WTC11 (cell line): ENCODE results near the gene MYOCOS.

Source experiments
- FOXP1 ChIP-seq: sonication (generic); formaldehyde crosslinking; IDR thresholded peaks from 2 replicates; pipeline ENCODE4 v1.8.0; 2022; ENCODE audit warnings: missing genetic modification reagents, mild to moderate bottlenecking, moderate library complexity, borderline replicate concordance
- NFYB ChIP-seq: sonication (generic); formaldehyde crosslinking; conservative IDR thresholded peaks from 2 replicates; pipeline ENCODE4 v1.8.0; 2022; ENCODE audit warnings: low read depth, missing genetic modification reagents
- SMAD3 ChIP-seq: sonication (generic); formaldehyde crosslinking; IDR thresholded peaks from 2 replicates; pipeline ENCODE4 v1.8.0; 2022; ENCODE audit warnings: missing genetic modification reagents, mild to moderate bottlenecking, borderline replicate concordance
- TCF7 ChIP-seq: sonication (generic); formaldehyde crosslinking; IDR thresholded peaks from 2 replicates; pipeline ENCODE4 v1.8.0; 2022; ENCODE audit warnings: mild to moderate bottlenecking, low read depth, missing genetic modification reagents, moderate library complexity
- TEAD4 ChIP-seq: sonication (generic); formaldehyde crosslinking; IDR thresholded peaks from 2 replicates; pipeline ENCODE4 v1.8.0; 2022; ENCODE audit warnings: mild to moderate bottlenecking, missing genetic modification reagents
- USF2 ChIP-seq: sonication (generic); formaldehyde crosslinking; IDR thresholded peaks from 2 replicates; pipeline ENCODE4 v1.8.1; 2023; ENCODE audit warnings: mild to moderate bottlenecking, missing genetic modification reagents, moderate library complexity
- TF ChIP-seq, protein P1 (sequence below): fragments of 200-600 bp; IDR thresholded peaks from 2 replicates; pipeline ENCODE4 v1.8.0; 2022; ENCODE audit warnings: antibody characterized with exemption
- TF ChIP-seq, protein P2 (sequence below): sonication (generic); formaldehyde crosslinking; IDR thresholded peaks from 2 replicates; pipeline ENCODE4 v1.8.1; 2022; ENCODE audit warnings: mild to moderate bottlenecking, missing genetic modification reagents, moderate library complexity, borderline replicate concordance
- TF ChIP-seq, protein P3 (sequence below): sonication (generic); formaldehyde crosslinking; IDR thresholded peaks from 2 replicates; pipeline ENCODE4 v1.8.0; 2022; ENCODE audit warnings: mild to moderate bottlenecking, missing genetic modification reagents

GRCh38 chr1:171636141-171636540, 14.1 kb downstream of the MYOCOS start:
- TF ChIP-seq, protein P1, sequence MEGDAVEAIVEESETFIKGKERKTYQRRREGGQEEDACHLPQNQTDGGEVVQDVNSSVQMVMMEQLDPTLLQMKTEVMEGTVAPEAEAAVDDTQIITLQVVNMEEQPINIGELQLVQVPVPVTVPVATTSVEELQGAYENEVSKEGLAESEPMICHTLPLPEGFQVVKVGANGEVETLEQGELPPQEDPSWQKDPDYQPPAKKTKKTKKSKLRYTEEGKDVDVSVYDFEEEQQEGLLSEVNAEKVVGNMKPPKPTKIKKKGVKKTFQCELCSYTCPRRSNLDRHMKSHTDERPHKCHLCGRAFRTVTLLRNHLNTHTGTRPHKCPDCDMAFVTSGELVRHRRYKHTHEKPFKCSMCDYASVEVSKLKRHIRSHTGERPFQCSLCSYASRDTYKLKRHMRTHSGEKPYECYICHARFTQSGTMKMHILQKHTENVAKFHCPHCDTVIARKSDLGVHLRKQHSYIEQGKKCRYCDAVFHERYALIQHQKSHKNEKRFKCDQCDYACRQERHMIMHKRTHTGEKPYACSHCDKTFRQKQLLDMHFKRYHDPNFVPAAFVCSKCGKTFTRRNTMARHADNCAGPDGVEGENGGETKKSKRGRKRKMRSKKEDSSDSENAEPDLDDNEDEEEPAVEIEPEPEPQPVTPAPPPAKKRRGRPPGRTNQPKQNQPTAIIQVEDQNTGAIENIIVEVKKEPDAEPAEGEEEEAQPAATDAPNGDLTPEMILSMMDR: no peak
- TF ChIP-seq USF2 (CRISPR knock-in tag) (no peak), FOXP1 (CRISPR knock-in tag) (no peak), SMAD3 (CRISPR knock-in tag) (no peak), NFYB (no peak), TEAD4 (CRISPR knock-in tag) (no peak), TCF7 (no peak)
- TF ChIP-seq, protein P2, sequence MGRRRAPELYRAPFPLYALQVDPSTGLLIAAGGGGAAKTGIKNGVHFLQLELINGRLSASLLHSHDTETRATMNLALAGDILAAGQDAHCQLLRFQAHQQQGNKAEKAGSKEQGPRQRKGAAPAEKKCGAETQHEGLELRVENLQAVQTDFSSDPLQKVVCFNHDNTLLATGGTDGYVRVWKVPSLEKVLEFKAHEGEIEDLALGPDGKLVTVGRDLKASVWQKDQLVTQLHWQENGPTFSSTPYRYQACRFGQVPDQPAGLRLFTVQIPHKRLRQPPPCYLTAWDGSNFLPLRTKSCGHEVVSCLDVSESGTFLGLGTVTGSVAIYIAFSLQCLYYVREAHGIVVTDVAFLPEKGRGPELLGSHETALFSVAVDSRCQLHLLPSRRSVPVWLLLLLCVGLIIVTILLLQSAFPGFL (CRISPR knock-in tag): no peak
- TF ChIP-seq, protein P3, sequence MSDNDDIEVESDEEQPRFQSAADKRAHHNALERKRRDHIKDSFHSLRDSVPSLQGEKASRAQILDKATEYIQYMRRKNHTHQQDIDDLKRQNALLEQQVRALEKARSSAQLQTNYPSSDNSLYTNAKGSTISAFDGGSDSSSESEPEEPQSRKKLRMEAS (CRISPR knock-in tag): no peak
